HEK293T (cell line): ENCODE data around the gene PCYT1A.
"Not testable (repeated sequence)": the region's sequence is repeated elsewhere in the genome, so short reads cannot be mapped to it uniquely, and the experiment has no call there.

Experiments used
- CTCF ChIA-PET: fragments of 350-600 bp; formaldehyde crosslinking; extraction: SDS; loops from one replicate; lab custom pipeline; 2021; ENCODE audit warnings: antibody characterized with exemption, inconsistent platforms; lab: Yijun Ruan, JAX
- POLR2A ChIA-PET: fragments of 350-600 bp; formaldehyde crosslinking; extraction: SDS; loops from one replicate; lab custom pipeline; 2020; ENCODE audit warnings: antibody characterized with exemption, inconsistent platforms; lab: Yijun Ruan, JAX
- DNase-seq: peaks from one replicate; pipeline ENCODE4 v3.0.0; 2012; ENCODE audit warnings: mixed read lengths; ENCODE audit errors: extremely low spot score
- ARNT ChIP-seq: fragments of 450-650 bp; IDR thresholded peaks from 2 replicates; pipeline ENCODE4 v1.6.1; 2017; ENCODE audit warnings: mild to moderate bottlenecking
- BHLHE40 ChIP-seq: fragments of 450-650 bp; IDR thresholded peaks from 2 replicates; pipeline ENCODE4 v1.6.1; 2016; ENCODE audit warnings: mild to moderate bottlenecking, moderate library complexity, borderline replicate concordance
- CTBP1 ChIP-seq: fragments of 450-650 bp; IDR thresholded peaks from 2 replicates; pipeline ENCODE4 v1.6.1; 2016; ENCODE audit warnings: borderline replicate concordance
- ELF4 ChIP-seq: fragments of 450-650 bp; IDR thresholded peaks from 2 replicates; pipeline ENCODE4 v1.6.1; 2017; ENCODE audit warnings: antibody characterized with exemption
- FOXA1 ChIP-seq: fragments of 450-650 bp; IDR thresholded peaks from 2 replicates; pipeline ENCODE4 v1.6.1; 2016; ENCODE audit warnings: mild to moderate bottlenecking
- FOXK2 ChIP-seq: fragments of 450-650 bp; IDR thresholded peaks from 2 replicates; pipeline ENCODE4 v1.6.1; 2016; ENCODE audit warnings: mild to moderate bottlenecking
- FOXM1 ChIP-seq: fragments of 450-650 bp; IDR thresholded peaks from 2 replicates; pipeline ENCODE4 v1.6.1; 2017; ENCODE audit warnings: mild to moderate bottlenecking, borderline replicate concordance
- HDGF ChIP-seq: fragments of 450-650 bp; IDR thresholded peaks from 2 replicates; pipeline ENCODE4 v1.6.1; 2017; ENCODE audit warnings: antibody characterized with exemption, borderline replicate concordance
- L3MBTL2 ChIP-seq: fragments of 450-650 bp; conservative IDR thresholded peaks from 2 replicates; pipeline ENCODE4 v1.6.1; 2016; ENCODE audit warnings: mild to moderate bottlenecking
- LEF1 ChIP-seq: fragments of 450-650 bp; IDR thresholded peaks from 2 replicates; pipeline ENCODE4 v1.6.1; 2017; ENCODE audit warnings: mild to moderate bottlenecking, borderline replicate concordance
- NFRKB ChIP-seq: fragments of 450-650 bp; IDR thresholded peaks from 2 replicates; pipeline ENCODE4 v1.6.1; 2016; ENCODE audit warnings: mild to moderate bottlenecking, moderate library complexity
- PKNOX1 ChIP-seq: fragments of 450-650 bp; IDR thresholded peaks from 2 replicates; pipeline ENCODE4 v1.6.1; 2016
- SP1 ChIP-seq: fragments of 450-650 bp; IDR thresholded peaks from 2 replicates; pipeline ENCODE4 v1.6.1; 2017
- SUZ12 ChIP-seq: fragments of 450-650 bp; IDR thresholded peaks from 2 replicates; pipeline ENCODE4 v1.6.1; 2016; ENCODE audit warnings: mild to moderate bottlenecking
- TARDBP ChIP-seq: fragments of 450-650 bp; IDR thresholded peaks from 2 replicates; pipeline ENCODE4 v1.6.1; 2016
- ZNF384 ChIP-seq: fragments of 450-650 bp; IDR thresholded peaks from 2 replicates; pipeline ENCODE4 v1.6.1; 2016

PCYT1A gene

GRCh38 chr3:196189566-196190347, 97.8 kb downstream of the PCYT1A start:
- POLR2A ChIA-PET = no interaction called here
- TF ChIP-seq BHLHE40 (no peak), LEF1 (no peak), HDGF (no peak)
- DNase-seq = no peak
- CTCF ChIA-PET = interaction anchor here (1.1 kb wide), 1 partner anchor 117 kb away, joined by 3 read pairs; no protein-coding TSS in a partner anchor

- TF ChIP-seq FOXA1 (no peak), L3MBTL2 (no peak), LEF1 (no peak), PKNOX1 (no peak), ZNF384 (no peak), FOXK2 (no peak)
- ChIA-PET CTCF (interaction anchor here (0.9 kb wide), 1 partner anchor 114 kb away, joined by 3 read pairs; no protein-coding TSS in a partner anchor), POLR2A (no interaction called here)
- no peak for DNase-seq
Measured at GRCh38 chr3:196186651-196187573, 100.6 kb downstream of the PCYT1A start.

- DNase-seq = no peak
- POLR2A ChIA-PET = no interaction called here
- CTCF ChIA-PET = no interaction called here
Measured at GRCh38 chr3:196184881-196185280, 102.6 kb downstream of the PCYT1A start.

GRCh38 chr3:196184169-196184432, 103.4 kb downstream of the PCYT1A start:
- CTCF ChIA-PET, DNase-seq, POLR2A ChIA-PET: not testable (repeated sequence)

More at GRCh38 chr3:196184881-196185280, 102.6 kb downstream of the PCYT1A start:
- TF ChIP-seq FOXA1 (no peak), PKNOX1 (no peak), TARDBP (no peak), NFRKB (no peak), HDGF (no peak), SUZ12 (no peak), ELF4 (no peak), BHLHE40 (no peak), LEF1 (no peak), ZNF384 (no peak), ARNT (no peak), FOXK2 (no peak), L3MBTL2 (no peak), SP1 (no peak), CTBP1 (no peak), FOXM1 (no peak)

- POLR2A ChIA-PET = no interaction called here
- CTCF ChIA-PET = interaction anchor here (0.6 kb wide), 1 partner anchor 47 kb away, joined by 3 read pairs; no protein-coding TSS in a partner anchor
- TF ChIP-seq CTBP1 (no peak), FOXM1 (no peak), NFRKB (no peak), L3MBTL2 (no peak), SUZ12 (no peak), FOXA1 (no peak), PKNOX1 (no peak), BHLHE40 (no peak), SP1 (no peak), ARNT (no peak), FOXK2 (no peak), TARDBP (no peak), LEF1 (no peak), ZNF384 (no peak)
- no peak for DNase-seq
Measured at GRCh38 chr3:196181127-196181546, 106.4 kb downstream of the PCYT1A start.

GRCh38 chr3:196180346-196180745, 107.2 kb downstream of the PCYT1A start:
- DNase-seq = no peak
- TF ChIP-seq SP1 = no peak
- CTCF ChIA-PET = no interaction called here
- POLR2A ChIA-PET = no interaction called here
